ENCODE results near the gene PHF20.
"Not testable (repeated sequence)": the region's sequence is repeated elsewhere in the genome, so short reads cannot be mapped to it uniquely, and the experiment has no call there.

The PHF20 gene

DNA sequence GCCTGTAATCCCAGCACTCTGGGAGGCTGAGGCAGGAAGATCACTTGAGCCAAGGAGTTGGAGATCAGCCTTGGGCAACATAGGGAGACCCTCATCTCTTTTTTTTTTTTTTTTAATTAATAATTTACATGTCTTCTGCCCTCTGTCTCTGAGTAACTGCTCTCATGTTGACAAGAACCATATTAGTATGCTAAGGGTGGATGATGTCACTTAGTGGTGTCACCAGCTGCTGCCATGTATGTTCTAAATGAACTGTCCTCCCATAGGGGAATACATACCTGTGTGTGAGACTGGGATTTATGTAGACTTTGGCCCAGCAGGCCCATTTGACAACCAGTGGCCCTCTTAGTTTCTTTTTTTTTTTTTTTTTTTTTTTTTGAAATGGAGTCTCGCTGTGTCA is 116.8 kb downstream of the PHF20 start:
- Histone ChIP-seq H3K4me1 (ENCODE audit: control insufficient read depth in 5 of 5, insufficient read depth in 5 of 5, low read length in 5 of 5) (peaks cover 0 to 15% (median 10%) of the 10 kb centered on the region in 5 donors), H3K27me3 (ENCODE audit: control insufficient read depth in 5 of 5, insufficient read depth in 4 of 5, low read length in 5 of 5) (no peaks in the 10 kb centered on the region), H3K36me3 (ENCODE audit: control insufficient read depth in 5 of 5, insufficient read depth in 5 of 5, low read length in 5 of 5) (peaks cover 0 to 6% (median 2%) of the 10 kb centered on the region in 5 donors), H3K4me3 (ENCODE audit: low read depth in 1 of 5, low read length in 5 of 5) (no peak overlapping the region), H3K9ac (ENCODE audit: low read length in 5 of 5) (no peak overlapping the region), H3K9me3 (ENCODE audit: control insufficient read depth in 5 of 5, low read length in 5 of 5) (no peaks in the 10 kb centered on the region), H3K27ac (ENCODE audit: low read depth, low read length) (no peak overlapping the region)

DNA sequence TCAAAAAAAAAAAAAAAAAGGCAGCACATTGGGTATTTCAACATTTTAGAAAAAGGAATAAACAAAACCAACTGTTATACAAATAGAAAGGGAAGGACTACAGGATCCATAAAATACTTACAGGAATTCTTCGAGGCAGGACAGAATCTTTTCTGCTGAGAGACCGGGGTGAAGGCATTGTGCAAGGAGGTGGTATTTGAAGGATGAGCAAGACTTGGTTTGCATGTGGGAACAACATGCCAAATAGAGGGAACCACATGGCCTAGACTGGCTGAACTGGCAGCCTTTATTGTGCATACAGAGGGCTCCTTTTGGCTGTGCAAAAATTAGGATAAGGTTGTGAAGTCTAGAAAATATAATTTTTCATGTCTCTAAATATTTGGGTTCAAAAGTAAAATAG is 119.6 kb downstream of the PHF20 start:
- Histone ChIP-seq H3K4me3 (ENCODE audit: low read depth in 1 of 5, low read length in 5 of 5) (no peak overlapping the region), H3K27me3 (ENCODE audit: control insufficient read depth in 5 of 5, insufficient read depth in 4 of 5, low read length in 5 of 5) (no peaks in the 10 kb centered on the region), H3K4me1 (ENCODE audit: control insufficient read depth in 5 of 5, insufficient read depth in 5 of 5, low read length in 5 of 5) (peaks cover 0 to 5% (median 0%) of the 10 kb centered on the region in 5 donors), H3K9me3 (ENCODE audit: control insufficient read depth in 5 of 5, low read length in 5 of 5) (no peaks in the 10 kb centered on the region), H3K9ac (ENCODE audit: low read length in 5 of 5) (no peak overlapping the region), H3K36me3 (ENCODE audit: control insufficient read depth in 5 of 5, insufficient read depth in 5 of 5, low read length in 5 of 5) (peaks cover 0 to 13% (median 5%) of the 10 kb centered on the region in 5 donors), H3K27ac (ENCODE audit: low read depth, low read length) (no peak overlapping the region)

DNA sequence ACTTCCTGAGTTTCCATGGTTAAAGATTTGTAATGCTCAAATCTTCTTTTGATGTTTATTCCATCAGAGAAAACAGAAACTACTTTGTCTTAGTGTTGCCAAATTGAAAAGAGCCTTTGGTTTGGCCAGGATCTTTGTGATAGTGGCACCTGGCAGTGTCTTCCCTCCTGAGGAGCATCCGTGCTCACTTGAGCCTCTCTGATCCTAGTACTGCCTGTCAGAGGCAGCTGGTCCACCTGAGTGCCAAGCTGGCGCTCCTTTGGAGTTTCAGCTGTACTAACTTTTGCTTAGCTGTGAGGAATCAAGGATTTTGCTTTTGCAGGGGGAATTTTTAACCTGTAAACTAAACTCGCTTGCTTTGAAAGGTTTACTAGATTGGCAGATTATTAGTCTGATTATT is 121.1 kb downstream of the PHF20 start:
- Histone ChIP-seq H3K9me3 (ENCODE audit: control insufficient read depth in 5 of 5, low read length in 5 of 5) (no peaks in the 10 kb centered on the region), H3K4me3 (ENCODE audit: low read depth in 1 of 5, low read length in 5 of 5) (no peak overlapping the region), H3K9ac (ENCODE audit: low read length in 5 of 5) (no peak overlapping the region), H3K27ac (ENCODE audit: low read depth, low read length) (no peak overlapping the region), H3K36me3 (ENCODE audit: control insufficient read depth in 5 of 5, insufficient read depth in 5 of 5, low read length in 5 of 5) (peaks cover 0 to 8% (median 5%) of the 10 kb centered on the region in 5 donors), H3K27me3 (ENCODE audit: control insufficient read depth in 5 of 5, insufficient read depth in 4 of 5, low read length in 5 of 5) (no peaks in the 10 kb centered on the region), H3K4me1 (ENCODE audit: control insufficient read depth in 5 of 5, insufficient read depth in 5 of 5, low read length in 5 of 5) (no peaks in the 10 kb centered on the region)

DNA sequence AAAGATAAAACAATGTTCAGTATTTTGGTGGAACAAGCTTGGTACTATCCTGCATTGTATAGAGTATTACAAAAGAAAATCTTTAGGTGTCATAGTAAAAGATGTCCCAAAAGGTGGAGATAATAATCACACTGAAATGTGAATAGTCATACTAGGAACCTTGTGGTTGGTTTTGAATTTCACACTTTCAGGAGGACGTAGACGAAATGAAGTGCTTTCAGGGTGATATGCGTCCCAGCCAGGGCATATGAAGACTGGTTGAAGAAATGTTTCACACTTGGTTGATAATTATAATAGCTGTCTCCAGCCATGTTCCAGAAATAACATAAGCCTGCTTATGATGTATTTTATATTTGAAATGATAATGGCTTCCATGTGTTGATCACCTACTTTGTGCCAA is 122.1 kb downstream of the PHF20 start:
- H3K4me1 ChIP-seq (ENCODE audit: control insufficient read depth in 5 of 5, insufficient read depth in 5 of 5, low read length in 5 of 5), result no peaks in the 10 kb centered on the region
- H3K4me3 ChIP-seq (ENCODE audit: low read depth in 1 of 5, low read length in 5 of 5), result no peak overlapping the region
- no peaks in the 10 kb centered on the region for H3K27me3 ChIP-seq (ENCODE audit: control insufficient read depth in 5 of 5, insufficient read depth in 4 of 5, low read length in 5 of 5)
- H3K27ac ChIP-seq (ENCODE audit: low read depth, low read length), result no peak overlapping the region
- H3K9ac ChIP-seq (ENCODE audit: low read length in 5 of 5), result no peak overlapping the region
- no peaks in the 10 kb centered on the region for H3K9me3 ChIP-seq (ENCODE audit: control insufficient read depth in 5 of 5, low read length in 5 of 5)
- peaks cover 0 to 8% (median 5%) of the 10 kb centered on the region in 5 donors for H3K36me3 ChIP-seq (ENCODE audit: control insufficient read depth in 5 of 5, insufficient read depth in 5 of 5, low read length in 5 of 5)

DNA sequence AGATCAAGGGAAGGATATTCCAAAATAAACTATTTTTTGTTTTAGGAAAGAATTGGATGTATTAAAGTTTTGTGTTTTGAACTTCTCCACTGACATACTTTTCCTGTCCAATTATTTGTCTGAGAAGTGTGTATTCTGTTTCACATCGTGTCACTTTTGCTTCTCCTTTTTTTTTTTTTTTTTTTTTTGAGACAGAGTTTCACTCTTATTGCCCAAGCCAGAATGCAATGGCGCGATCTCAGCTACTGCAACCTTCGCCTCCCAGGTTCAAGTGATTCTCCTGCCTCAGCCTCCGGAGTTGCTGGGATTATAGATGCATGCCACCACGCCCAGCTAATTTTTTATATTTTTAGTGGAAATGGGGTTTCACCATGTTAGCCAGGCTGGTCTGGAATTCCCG is 123.7 kb downstream of the PHF20 start:
- not testable (repeated sequence) for H3K9ac ChIP-seq (ENCODE audit: low read length in 5 of 5); H3K27me3 ChIP-seq (ENCODE audit: control insufficient read depth in 5 of 5, insufficient read depth in 4 of 5, low read length in 5 of 5); H3K4me3 ChIP-seq (ENCODE audit: low read depth in 1 of 5, low read length in 5 of 5); H3K9me3 ChIP-seq (ENCODE audit: control insufficient read depth in 5 of 5, low read length in 5 of 5); H3K4me1 ChIP-seq (ENCODE audit: control insufficient read depth in 5 of 5, insufficient read depth in 5 of 5, low read length in 5 of 5); H3K27ac ChIP-seq (ENCODE audit: low read depth, low read length)
- peaks cover 0 to 17% (median 12%) of the 10 kb centered on the region in 5 donors for H3K36me3 ChIP-seq (ENCODE audit: control insufficient read depth in 5 of 5, insufficient read depth in 5 of 5, low read length in 5 of 5)

DNA sequence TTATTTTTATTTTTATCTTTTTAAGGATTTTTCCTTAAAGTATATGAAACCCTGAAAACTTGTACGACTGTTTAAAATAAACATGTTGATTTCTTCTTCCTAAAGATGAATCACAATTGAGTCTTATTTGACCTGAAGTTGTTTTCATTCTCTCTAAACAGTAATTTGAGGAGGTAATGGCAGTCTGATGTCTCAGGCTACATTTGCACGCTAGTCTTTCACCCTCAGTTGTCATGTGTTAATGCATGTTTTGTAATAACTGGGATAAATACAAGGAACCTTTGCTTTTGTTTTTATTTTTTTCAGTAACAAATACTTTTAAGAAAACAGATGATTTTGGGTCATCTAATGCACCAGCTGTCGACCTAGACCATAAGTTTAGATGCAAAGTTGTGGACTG is 127.2 kb downstream of the PHF20 start:
- Histone ChIP-seq H3K27ac (ENCODE audit: low read depth, low read length) (no peak overlapping the region), H3K4me1 (ENCODE audit: control insufficient read depth in 5 of 5, insufficient read depth in 5 of 5, low read length in 5 of 5) (no peaks in the 10 kb centered on the region), H3K9ac (ENCODE audit: low read length in 5 of 5) (no peak overlapping the region), H3K4me3 (ENCODE audit: low read depth in 1 of 5, low read length in 5 of 5) (no peak overlapping the region), H3K27me3 (ENCODE audit: control insufficient read depth in 5 of 5, insufficient read depth in 4 of 5, low read length in 5 of 5) (no peaks in the 10 kb centered on the region), H3K9me3 (ENCODE audit: control insufficient read depth in 5 of 5, low read length in 5 of 5) (no peaks in the 10 kb centered on the region), H3K36me3 (ENCODE audit: control insufficient read depth in 5 of 5, insufficient read depth in 5 of 5, low read length in 5 of 5) (peaks cover 0 to 24% (median 12%) of the 10 kb centered on the region in 5 donors)

DNA sequence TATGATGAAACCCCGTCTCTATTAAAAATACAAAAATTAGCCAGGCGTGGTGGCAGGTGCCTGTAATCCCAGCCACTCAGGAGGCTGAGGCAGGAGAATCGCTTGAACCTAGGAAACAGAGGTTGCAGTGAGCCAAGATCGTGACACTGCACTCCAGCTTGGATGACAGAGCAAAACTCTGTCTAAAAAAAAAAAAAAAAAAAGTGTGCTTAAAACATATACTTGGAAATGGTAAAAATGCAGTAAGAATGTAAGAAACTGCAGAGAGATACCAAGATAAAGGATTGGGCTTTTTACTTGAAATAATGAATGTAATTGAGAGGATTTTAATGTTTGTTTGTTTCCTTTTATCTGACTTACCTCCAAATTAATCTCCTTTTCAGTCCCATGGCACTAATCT is 129.4 kb downstream of the PHF20 start:
- H3K9me3 ChIP-seq (ENCODE audit: control insufficient read depth in 5 of 5, low read length in 5 of 5); H3K27ac ChIP-seq (ENCODE audit: low read depth, low read length); H3K9ac ChIP-seq (ENCODE audit: low read length in 5 of 5); H3K4me1 ChIP-seq (ENCODE audit: control insufficient read depth in 5 of 5, insufficient read depth in 5 of 5, low read length in 5 of 5); H3K27me3 ChIP-seq (ENCODE audit: control insufficient read depth in 5 of 5, insufficient read depth in 4 of 5, low read length in 5 of 5); H3K4me3 ChIP-seq (ENCODE audit: low read depth in 1 of 5, low read length in 5 of 5): not testable (repeated sequence)
- H3K36me3 ChIP-seq (ENCODE audit: control insufficient read depth in 5 of 5, insufficient read depth in 5 of 5, low read length in 5 of 5), result peaks cover 0 to 24% (median 13%) of the 10 kb centered on the region in 5 donors

DNA sequence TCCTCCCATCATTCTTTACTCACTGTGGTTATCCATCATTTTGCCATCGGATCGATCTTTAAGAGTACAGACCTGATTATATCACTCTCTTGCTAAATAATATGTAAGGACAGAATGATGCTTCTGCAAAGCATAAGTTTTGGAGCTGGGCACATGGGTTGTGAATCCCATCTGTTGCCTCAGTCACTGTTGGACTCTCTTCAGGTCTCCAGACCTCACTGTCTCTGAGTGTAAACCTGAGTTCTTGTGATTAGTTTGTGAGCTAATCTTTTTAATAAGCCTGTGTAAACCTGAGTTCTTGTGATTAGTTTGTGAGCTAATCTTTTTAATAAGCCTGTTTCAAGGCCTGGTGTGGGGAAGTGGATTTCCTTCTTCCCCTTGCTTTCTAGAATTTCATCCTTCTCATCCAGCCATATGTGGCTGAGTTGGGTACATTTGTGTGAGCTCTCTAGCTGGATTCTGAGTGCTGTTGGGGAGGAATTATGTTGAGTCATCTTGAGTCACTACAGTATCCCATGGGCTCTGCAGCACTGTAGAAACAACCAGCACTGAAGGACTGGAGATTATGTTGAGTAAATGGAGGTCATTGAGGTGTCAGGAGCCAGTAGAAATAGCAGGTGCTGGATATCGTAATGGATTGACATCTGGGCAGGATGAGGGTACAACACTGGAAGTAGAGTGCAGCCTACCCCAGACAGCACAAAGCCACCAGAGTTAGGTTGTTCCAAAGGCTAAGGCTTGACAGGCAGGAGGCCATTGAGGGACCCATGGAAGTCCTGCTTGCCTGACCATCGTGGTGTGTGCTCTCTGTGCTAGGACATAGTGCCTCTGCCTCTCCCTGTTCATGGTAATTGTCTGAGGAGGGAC is 130.1 kb downstream of the PHF20 start:
- Histone ChIP-seq H3K9ac (ENCODE audit: low read length in 5 of 5) (no peak overlapping the region), H3K4me3 (ENCODE audit: low read depth in 1 of 5, low read length in 5 of 5) (no peak overlapping the region), H3K36me3 (ENCODE audit: control insufficient read depth in 5 of 5, insufficient read depth in 5 of 5, low read length in 5 of 5) (peaks cover 0 to 29% (median 13%) of the 10 kb centered on the region in 5 donors), H3K27ac (ENCODE audit: low read depth, low read length) (no peak overlapping the region), H3K4me1 (ENCODE audit: control insufficient read depth in 5 of 5, insufficient read depth in 5 of 5, low read length in 5 of 5) (peaks cover 0 to 5% (median 0%) of the 10 kb centered on the region in 5 donors), H3K9me3 (ENCODE audit: control insufficient read depth in 5 of 5, low read length in 5 of 5) (no peaks in the 10 kb centered on the region), H3K27me3 (ENCODE audit: control insufficient read depth in 5 of 5, insufficient read depth in 4 of 5, low read length in 5 of 5) (no peaks in the 10 kb centered on the region)

DNA sequence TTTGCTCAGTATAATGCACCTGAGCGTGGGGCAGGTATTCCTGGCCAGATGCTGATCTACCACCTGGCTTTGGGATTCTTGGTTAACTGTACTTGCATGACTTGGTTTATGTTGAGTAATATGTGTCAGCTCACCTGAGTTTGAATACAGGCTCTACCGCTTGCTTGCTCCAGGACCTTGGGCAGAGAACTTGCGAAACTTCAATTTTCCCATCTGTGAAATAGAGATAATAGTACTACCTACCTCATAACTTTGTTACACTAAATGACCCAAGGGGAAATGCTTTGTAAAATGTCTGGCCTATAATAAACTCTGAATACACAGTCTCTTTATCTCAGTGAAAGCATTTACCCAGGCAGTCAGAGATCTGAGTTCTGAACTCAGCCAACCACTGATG is 130.7 kb downstream of the PHF20 start:
- Histone ChIP-seq H3K36me3 (ENCODE audit: control insufficient read depth in 5 of 5, insufficient read depth in 5 of 5, low read length in 5 of 5) (peaks cover 0 to 35% (median 15%) of the 10 kb centered on the region in 5 donors), H3K27ac (ENCODE audit: low read depth, low read length) (no peak overlapping the region), H3K9ac (ENCODE audit: low read length in 5 of 5) (no peak overlapping the region), H3K4me1 (ENCODE audit: control insufficient read depth in 5 of 5, insufficient read depth in 5 of 5, low read length in 5 of 5) (peaks cover 0 to 11% (median 0%) of the 10 kb centered on the region in 5 donors), H3K4me3 (ENCODE audit: low read depth in 1 of 5, low read length in 5 of 5) (no peak overlapping the region), H3K27me3 (ENCODE audit: control insufficient read depth in 5 of 5, insufficient read depth in 4 of 5, low read length in 5 of 5) (no peaks in the 10 kb centered on the region), H3K9me3 (ENCODE audit: control insufficient read depth in 5 of 5, low read length in 5 of 5) (no peaks in the 10 kb centered on the region)

DNA sequence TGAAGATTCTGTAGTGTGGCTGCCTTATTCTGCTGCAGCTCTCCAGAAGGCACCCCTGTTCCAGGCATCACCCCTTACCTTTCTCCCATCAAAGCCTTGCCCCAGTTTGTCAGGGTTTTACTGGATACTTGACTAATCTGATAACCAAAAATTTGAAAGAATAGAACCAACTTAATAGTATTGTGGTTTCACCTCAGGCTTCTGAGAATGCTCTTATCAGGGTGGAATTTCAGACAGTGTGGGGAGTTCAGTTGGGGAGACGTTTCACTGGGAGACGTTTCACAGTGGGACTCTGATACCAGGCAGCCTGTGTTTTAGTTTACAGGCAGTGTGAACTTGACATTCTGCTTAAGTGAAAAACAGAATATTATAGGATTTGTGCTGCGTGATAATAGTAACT is 132.0 kb downstream of the PHF20 start:
- Histone ChIP-seq H3K9ac (ENCODE audit: low read length in 5 of 5) (no peak overlapping the region), H3K9me3 (ENCODE audit: control insufficient read depth in 5 of 5, low read length in 5 of 5) (no peaks in the 10 kb centered on the region), H3K4me3 (ENCODE audit: low read depth in 1 of 5, low read length in 5 of 5) (no peak overlapping the region), H3K27ac (ENCODE audit: low read depth, low read length) (no peak overlapping the region), H3K36me3 (ENCODE audit: control insufficient read depth in 5 of 5, insufficient read depth in 5 of 5, low read length in 5 of 5) (peaks cover 0 to 38% (median 19%) of the 10 kb centered on the region in 5 donors), H3K4me1 (ENCODE audit: control insufficient read depth in 5 of 5, insufficient read depth in 5 of 5, low read length in 5 of 5) (peaks cover 0 to 17% (median 0%) of the 10 kb centered on the region in 5 donors), H3K27me3 (ENCODE audit: control insufficient read depth in 5 of 5, insufficient read depth in 4 of 5, low read length in 5 of 5) (no peaks in the 10 kb centered on the region)
